ENCODE measurements around the gene PTPRA. TPM values are rescaled to one million over a fixed set of nuclear protein-coding genes. Genes with fewer than 3 reads are reported as not detected.
A peak's percentile ranks its signal among the peaks of the same experiment; 100 is the strongest.

Gene PTPRA
- total RNA-seq, 1 experiment from 2014 or later, result 58.4 TPM

DNA sequence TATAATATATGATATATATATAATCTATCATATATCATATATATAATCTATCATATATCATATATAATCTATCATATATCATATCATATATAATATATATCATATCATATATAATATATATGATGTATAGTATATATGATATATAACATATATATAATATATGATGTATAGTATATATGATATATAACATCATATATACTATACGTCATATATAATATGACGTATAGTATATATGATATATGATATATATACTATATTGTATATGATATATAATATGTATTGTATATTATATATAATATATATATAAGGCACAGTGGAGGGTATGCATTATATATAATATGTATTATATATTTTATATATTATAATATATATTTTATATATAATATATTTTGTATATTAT lies 36.7 kb downstream of the PTPRA start:
- Histone ChIP-seq H2AFZ (ENCODE audit: low read length) (no peak overlapping the region), H3K9me2 (replicated peaks; ENCODE audit: insufficient read depth, low read length) (no peaks in the 10 kb centered on the region), H3K4me2 (ENCODE audit: low read depth, low read length, poor library complexity, severe bottlenecking) (no peak overlapping the region), H3K9ac (ENCODE audit: low read length) (no peak overlapping the region), H3K27me3 (ENCODE audit: low read length) (no peaks in the 10 kb centered on the region), H3K27ac (ENCODE audit: low read length) (no peak overlapping the region), H3K79me2 (ENCODE audit: low read length) (peaks cover 82% of the 10 kb centered on the region), H3K36me3 (ENCODE audit: insufficient read depth, low read length) (no peaks in the 10 kb centered on the region), H3K4me1 (ENCODE audit: low read length) (peaks cover 7% of the 10 kb centered on the region), H3K4me3 (ENCODE audit: low read length) (no peak overlapping the region), H3K9me3 (ENCODE audit: low read length) (no peaks in the 10 kb centered on the region), H4K20me1 (ENCODE audit: insufficient read depth, low read depth, low read length) (no peaks in the 10 kb centered on the region)
- no peak for DNase-seq

DNA sequence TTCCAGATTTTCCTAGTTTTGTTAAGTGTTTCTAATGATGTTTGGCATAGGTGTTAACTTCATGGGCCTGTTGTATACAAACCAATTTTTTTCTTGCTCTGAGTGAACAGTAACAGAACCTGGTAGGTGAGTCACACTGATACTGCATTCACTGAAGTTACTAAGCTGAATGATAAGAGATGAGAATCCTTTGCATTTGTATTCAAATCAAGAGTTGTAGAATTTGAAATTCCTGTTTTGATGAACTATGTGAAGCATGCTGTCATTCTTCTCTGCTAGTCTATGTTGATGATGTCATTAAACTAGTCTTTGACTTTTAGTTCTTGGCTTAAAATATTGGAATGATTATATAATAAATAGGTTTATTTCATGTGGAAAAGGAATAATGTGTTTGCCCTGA lies 37.9 kb downstream of the PTPRA start:
- DNase-seq, result no peak
- no peak overlapping the region for H3K9ac ChIP-seq (ENCODE audit: low read length)

DNA sequence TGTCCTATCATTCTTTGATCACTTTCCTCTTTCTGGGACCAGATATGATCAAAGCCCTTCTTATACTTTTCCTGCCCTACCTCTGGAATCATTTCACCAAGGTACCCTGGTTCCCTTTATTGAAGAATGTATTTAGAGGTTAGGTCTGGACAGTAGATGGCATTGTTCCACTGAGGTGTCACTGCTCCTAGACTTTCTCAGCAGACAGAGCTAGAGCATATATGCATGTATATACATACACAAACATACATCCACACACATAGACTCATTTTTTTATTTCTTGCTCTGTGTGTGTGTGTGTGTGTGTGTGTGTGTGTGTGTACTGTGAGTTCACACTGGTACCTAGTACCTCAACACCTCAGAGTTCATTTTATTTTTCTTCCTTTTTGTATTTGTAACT lies 40.9 kb downstream of the PTPRA start:
- H3K4me2 ChIP-seq (ENCODE audit: low read depth, low read length, poor library complexity, severe bottlenecking), result no peak overlapping the region
- peak; percentile 49 for DNase-seq
- H3K4me1 ChIP-seq (ENCODE audit: low read length), result peaks cover 18% of the 10 kb centered on the region
- H3K36me3 ChIP-seq (ENCODE audit: insufficient read depth, low read length), result no peaks in the 10 kb centered on the region; the same call in 1 of the 2 replicates
- H4K20me1 ChIP-seq (ENCODE audit: insufficient read depth, low read depth, low read length), result no peaks in the 10 kb centered on the region
- no peaks in the 10 kb centered on the region for H3K27me3 ChIP-seq (ENCODE audit: low read length)
- no peak overlapping the region for H3K9ac ChIP-seq (ENCODE audit: low read length)
- H3K4me3 ChIP-seq (ENCODE audit: low read length), result no peak overlapping the region
- no peaks in the 10 kb centered on the region for H3K9me3 ChIP-seq (ENCODE audit: low read length)
- H3K79me2 ChIP-seq (ENCODE audit: low read length), result peaks cover 80% of the 10 kb centered on the region
- H2AFZ ChIP-seq (ENCODE audit: low read length), result no peak overlapping the region
- no peak overlapping the region for H3K27ac ChIP-seq (ENCODE audit: low read length)
- no peaks in the 10 kb centered on the region for H3K9me2 ChIP-seq (replicated peaks; ENCODE audit: insufficient read depth, low read length)

More for the DNA sequence above, 37.9 kb downstream of the PTPRA start:
- H3K79me2 ChIP-seq (ENCODE audit: low read length), result peaks cover 83% of the 10 kb centered on the region
- no peaks in the 10 kb centered on the region for H3K27me3 ChIP-seq (ENCODE audit: low read length)
- peaks cover 7% of the 10 kb centered on the region for H3K4me1 ChIP-seq (ENCODE audit: low read length)
- no peak overlapping the region for H3K4me2 ChIP-seq (ENCODE audit: low read depth, low read length, poor library complexity, severe bottlenecking)
- no peaks in the 10 kb centered on the region for H3K9me3 ChIP-seq (ENCODE audit: low read length)
- H3K36me3 ChIP-seq (ENCODE audit: insufficient read depth, low read length), result no peaks in the 10 kb centered on the region; the same call in 1 of the 2 replicates
- H3K27ac ChIP-seq (ENCODE audit: low read length), result peak overlapping the region; percentile 21; the same call in 1 of the 2 replicates
- no peak overlapping the region for H2AFZ ChIP-seq (ENCODE audit: low read length)
- no peaks in the 10 kb centered on the region for H3K9me2 ChIP-seq (replicated peaks; ENCODE audit: insufficient read depth, low read length)
- no peaks in the 10 kb centered on the region for H4K20me1 ChIP-seq (ENCODE audit: insufficient read depth, low read depth, low read length)
- H3K4me3 ChIP-seq (ENCODE audit: low read length), result no peak overlapping the region

DNA sequence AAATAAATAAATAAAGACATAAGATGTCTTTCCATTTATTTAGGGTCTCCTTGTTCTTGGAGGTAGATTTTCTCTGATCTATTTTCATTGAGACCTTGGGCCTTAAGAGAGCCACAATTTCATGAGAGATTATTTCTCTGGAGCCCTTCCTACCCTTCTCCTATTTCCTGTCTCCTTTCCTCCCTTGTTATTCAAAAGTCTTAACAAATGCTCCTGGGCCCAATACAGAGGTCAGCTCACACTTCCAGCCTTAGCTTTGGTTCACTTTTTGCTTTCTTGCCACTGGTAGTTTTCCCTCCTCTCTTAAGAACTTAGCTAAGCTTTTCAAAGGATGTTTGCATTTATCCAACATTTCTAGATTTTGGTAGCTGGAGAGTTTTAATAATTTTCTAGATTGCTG lies 44.0 kb downstream of the PTPRA start:
- DNase-seq, result no peak
- Histone ChIP-seq H3K27me3 (ENCODE audit: low read length) (no peaks in the 10 kb centered on the region), H3K79me2 (ENCODE audit: low read length) (peaks cover 95% of the 10 kb centered on the region)

DNA sequence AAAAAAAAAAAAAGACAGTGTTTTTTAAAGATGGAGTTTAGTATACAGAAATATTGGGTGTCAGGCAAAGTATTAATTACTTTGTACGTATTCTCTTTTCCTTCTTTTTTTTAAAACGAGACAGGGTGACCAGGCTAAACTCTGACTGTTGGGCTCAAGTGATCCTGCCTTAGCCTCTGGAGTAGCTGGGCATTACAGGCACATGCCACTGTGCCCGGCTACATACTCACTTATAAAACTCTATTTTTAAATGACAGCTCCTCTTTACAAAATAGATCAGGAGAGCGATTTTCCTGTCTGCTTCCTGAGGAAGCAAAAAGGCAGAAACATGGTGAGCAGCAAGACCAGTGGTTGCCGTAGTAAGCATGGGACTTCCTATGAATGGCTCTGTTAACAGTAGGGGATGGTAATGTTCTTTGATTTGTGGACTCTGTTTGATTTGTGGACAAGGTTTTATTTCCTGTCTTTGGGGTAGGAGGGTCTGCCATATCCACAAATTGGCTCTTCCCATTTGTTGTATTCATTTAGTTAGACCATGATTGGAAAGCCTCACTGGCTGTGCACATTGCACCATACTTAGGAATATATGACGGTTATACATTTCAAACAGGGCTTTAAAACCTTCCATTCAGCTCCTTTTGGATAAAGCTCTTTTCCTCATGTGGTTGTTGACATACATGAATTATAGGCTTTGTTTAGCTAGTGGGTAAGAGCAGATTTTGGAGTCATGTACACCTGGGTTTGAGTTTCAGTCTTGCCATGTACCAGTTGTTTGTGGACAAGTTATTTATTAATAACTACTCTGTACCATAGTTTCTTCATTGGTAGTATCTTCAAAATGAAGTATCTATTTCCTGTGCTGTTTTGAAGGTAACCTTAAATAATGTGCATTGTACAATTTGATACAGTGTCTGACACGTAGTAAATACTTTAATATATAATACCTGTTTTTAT lies 45.1 kb downstream of the PTPRA start:
- Histone ChIP-seq H3K27ac (ENCODE audit: low read length) (no peak overlapping the region), H2AFZ (ENCODE audit: low read length) (no peak overlapping the region), H3K4me2 (ENCODE audit: low read depth, low read length, poor library complexity, severe bottlenecking) (no peak overlapping the region), H3K9ac (ENCODE audit: low read length) (no peak overlapping the region), H4K20me1 (ENCODE audit: insufficient read depth, low read depth, low read length) (no peaks in the 10 kb centered on the region), H3K27me3 (ENCODE audit: low read length) (no peaks in the 10 kb centered on the region), H3K9me3 (ENCODE audit: low read length) (no peaks in the 10 kb centered on the region), H3K9me2 (replicated peaks; ENCODE audit: insufficient read depth, low read length) (no peaks in the 10 kb centered on the region), H3K36me3 (ENCODE audit: insufficient read depth, low read length) (peaks cover 2% of the 10 kb centered on the region; the same call in 1 of the 2 replicates), H3K4me1 (ENCODE audit: low read length) (peaks cover 33% of the 10 kb centered on the region), H3K79me2 (ENCODE audit: low read length) (peaks cover 94% of the 10 kb centered on the region), H3K4me3 (ENCODE audit: low read length) (no peak overlapping the region)
- no peak for DNase-seq

More for the DNA sequence above, 44.0 kb downstream of the PTPRA start:
- no peak overlapping the region for H3K27ac ChIP-seq (ENCODE audit: low read length)
- peaks cover 2% of the 10 kb centered on the region; the same call in 1 of the 2 replicates for H3K36me3 ChIP-seq (ENCODE audit: insufficient read depth, low read length)
- no peaks in the 10 kb centered on the region for H3K9me2 ChIP-seq (replicated peaks; ENCODE audit: insufficient read depth, low read length)
- no peak overlapping the region for H2AFZ ChIP-seq (ENCODE audit: low read length)
- no peaks in the 10 kb centered on the region for H4K20me1 ChIP-seq (ENCODE audit: insufficient read depth, low read depth, low read length)
- peaks cover 33% of the 10 kb centered on the region for H3K4me1 ChIP-seq (ENCODE audit: low read length)
- no peaks in the 10 kb centered on the region for H3K9me3 ChIP-seq (ENCODE audit: low read length)
- no peak overlapping the region for H3K4me2 ChIP-seq (ENCODE audit: low read depth, low read length, poor library complexity, severe bottlenecking)
- no peak overlapping the region for H3K4me3 ChIP-seq (ENCODE audit: low read length)
- H3K9ac ChIP-seq (ENCODE audit: low read length), result no peak overlapping the region

DNA sequence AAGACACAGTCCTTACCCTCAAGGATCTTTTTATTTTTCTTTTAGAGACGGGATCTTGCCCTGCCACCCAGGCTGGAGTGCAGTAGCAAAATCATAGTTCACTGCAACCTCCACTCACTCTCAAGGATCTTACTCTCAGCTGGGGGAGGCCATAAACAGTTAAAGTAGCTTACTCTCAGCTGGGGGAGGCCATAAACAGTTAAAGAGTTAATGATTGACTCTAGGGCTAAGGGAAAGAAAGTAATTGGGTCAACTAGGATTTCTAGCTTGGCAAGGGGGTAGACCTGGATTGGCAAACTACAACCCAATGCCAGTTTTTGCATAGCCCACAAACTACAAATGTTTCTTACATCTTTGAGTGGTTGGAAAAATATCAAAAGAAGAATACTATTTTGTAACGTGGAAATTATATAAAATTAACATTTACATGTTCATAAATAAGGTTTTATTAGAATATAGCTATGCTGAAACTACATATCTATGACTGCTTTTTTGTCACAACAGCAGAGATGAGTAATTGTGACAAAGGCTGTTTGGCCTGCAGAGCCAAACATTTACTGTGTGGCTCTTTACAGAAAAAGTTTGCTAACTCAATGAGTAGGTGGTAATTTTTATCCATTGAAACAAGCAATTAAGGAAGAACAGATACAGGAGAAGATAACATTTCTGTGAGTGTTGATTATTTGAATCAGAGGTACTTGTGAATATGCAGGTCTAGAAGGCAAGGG lies 46.4 kb downstream of the PTPRA start:
- peak overlapping the region; percentile 53 for H3K4me2 ChIP-seq (ENCODE audit: low read depth, low read length, poor library complexity, severe bottlenecking)

GRCh38 chr20:2920473-2920872 lies 47.2 kb downstream of the PTPRA start:
- Histone ChIP-seq H4K20me1 (ENCODE audit: insufficient read depth, low read depth, low read length) (no peaks in the 10 kb centered on the region), H3K9me3 (ENCODE audit: low read length) (no peaks in the 10 kb centered on the region), H3K27me3 (ENCODE audit: low read length) (no peaks in the 10 kb centered on the region), H3K36me3 (ENCODE audit: insufficient read depth, low read length) (peaks cover 13% of the 10 kb centered on the region; the same call in 1 of the 2 replicates), H3K9ac (ENCODE audit: low read length) (0 out of 2 replicates have a peak overlapping the region, but pooled peaks have one; percentile 25), H3K9me2 (replicated peaks; ENCODE audit: insufficient read depth, low read length) (no peaks in the 10 kb centered on the region), H3K79me2 (ENCODE audit: low read length) (peaks cover 89% of the 10 kb centered on the region), H3K4me2 (ENCODE audit: low read depth, low read length, poor library complexity, severe bottlenecking) (peak overlapping the region; percentile 53), H3K4me3 (ENCODE audit: low read length) (peak overlapping the region; percentile 18; the same call in 1 of the 2 replicates), H2AFZ (ENCODE audit: low read length) (no peak overlapping the region), H3K4me1 (ENCODE audit: low read length) (peaks cover 33% of the 10 kb centered on the region), H3K27ac (ENCODE audit: low read length) (no peak overlapping the region)
- no peak for DNase-seq

More for the DNA sequence above, 46.4 kb downstream of the PTPRA start:
- peaks cover 33% of the 10 kb centered on the region for H3K4me1 ChIP-seq (ENCODE audit: low read length)
- no peak for DNase-seq
- H3K9me3 ChIP-seq (ENCODE audit: low read length), result no peaks in the 10 kb centered on the region
- H3K36me3 ChIP-seq (ENCODE audit: insufficient read depth, low read length), result peaks cover 9% of the 10 kb centered on the region; the same call in 1 of the 2 replicates
- no peak overlapping the region; the same call in 1 of the 2 replicates for H3K27ac ChIP-seq (ENCODE audit: low read length)
- H2AFZ ChIP-seq (ENCODE audit: low read length), result no peak overlapping the region
- no peaks in the 10 kb centered on the region for H3K27me3 ChIP-seq (ENCODE audit: low read length)
- H3K9me2 ChIP-seq (replicated peaks; ENCODE audit: insufficient read depth, low read length), result no peaks in the 10 kb centered on the region
- peaks cover 92% of the 10 kb centered on the region for H3K79me2 ChIP-seq (ENCODE audit: low read length)
- H3K4me3 ChIP-seq (ENCODE audit: low read length), result no peak overlapping the region
- no peak overlapping the region for H3K9ac ChIP-seq (ENCODE audit: low read length)
- no peaks in the 10 kb centered on the region for H4K20me1 ChIP-seq (ENCODE audit: insufficient read depth, low read depth, low read length)

- no peaks in the 10 kb centered on the region for H3K9me2 ChIP-seq (replicated peaks; ENCODE audit: insufficient read depth, low read length)
- no peaks in the 10 kb centered on the region for H3K9me3 ChIP-seq (ENCODE audit: low read length)
- peaks cover 13% of the 10 kb centered on the region; the same call in 1 of the 2 replicates for H3K36me3 ChIP-seq (ENCODE audit: insufficient read depth, low read length)
- no peak overlapping the region for H3K27ac ChIP-seq (ENCODE audit: low read length)
- no peak overlapping the region for H3K4me3 ChIP-seq (ENCODE audit: low read length)
- no peaks in the 10 kb centered on the region for H4K20me1 ChIP-seq (ENCODE audit: insufficient read depth, low read depth, low read length)
- no peak overlapping the region for H3K9ac ChIP-seq (ENCODE audit: low read length)
- no peak overlapping the region for H2AFZ ChIP-seq (ENCODE audit: low read length)
- peaks cover 33% of the 10 kb centered on the region for H3K4me1 ChIP-seq (ENCODE audit: low read length)
- peaks cover 88% of the 10 kb centered on the region for H3K79me2 ChIP-seq (ENCODE audit: low read length)
- H3K27me3 ChIP-seq (ENCODE audit: low read length), result no peaks in the 10 kb centered on the region
- DNase-seq, result no peak
- no peak overlapping the region for H3K4me2 ChIP-seq (ENCODE audit: low read depth, low read length, poor library complexity, severe bottlenecking)
Measured at GRCh38 chr20:2921506-2921905, 48.2 kb downstream of the PTPRA start.

All from Karpas-422 (cell line).